SU-DHL-6 (cell line): Measurements from ENCODE around the gene RIPOR2.
A peak's percentile ranks its signal among the peaks of the same experiment; 100 is the strongest.

Experiments used
- EZH2phosphoT487 ChIP-seq: fragments of 200-600 bp; sonication (generic), shearing (Covaris generic); conservative IDR thresholded peaks from 2 replicates; pipeline ENCODE4 v1.6.1; 2018; ENCODE audit warnings: mild to moderate bottlenecking, antibody characterized with exemption, low read length, moderate library complexity, mixed read lengths
- TF ChIP-seq, protein P1 (sequence below): fragments of 200-600 bp; sonication (generic); IDR thresholded peaks from one replicate; pipeline ENCODE4 v1.5.1; 2017; ENCODE audit warnings: antibody characterized with exemption, mild to moderate bottlenecking, low read length, moderate library complexity; ENCODE audit not compliant: insufficient read depth, poor library complexity, severe bottlenecking

DNA sequence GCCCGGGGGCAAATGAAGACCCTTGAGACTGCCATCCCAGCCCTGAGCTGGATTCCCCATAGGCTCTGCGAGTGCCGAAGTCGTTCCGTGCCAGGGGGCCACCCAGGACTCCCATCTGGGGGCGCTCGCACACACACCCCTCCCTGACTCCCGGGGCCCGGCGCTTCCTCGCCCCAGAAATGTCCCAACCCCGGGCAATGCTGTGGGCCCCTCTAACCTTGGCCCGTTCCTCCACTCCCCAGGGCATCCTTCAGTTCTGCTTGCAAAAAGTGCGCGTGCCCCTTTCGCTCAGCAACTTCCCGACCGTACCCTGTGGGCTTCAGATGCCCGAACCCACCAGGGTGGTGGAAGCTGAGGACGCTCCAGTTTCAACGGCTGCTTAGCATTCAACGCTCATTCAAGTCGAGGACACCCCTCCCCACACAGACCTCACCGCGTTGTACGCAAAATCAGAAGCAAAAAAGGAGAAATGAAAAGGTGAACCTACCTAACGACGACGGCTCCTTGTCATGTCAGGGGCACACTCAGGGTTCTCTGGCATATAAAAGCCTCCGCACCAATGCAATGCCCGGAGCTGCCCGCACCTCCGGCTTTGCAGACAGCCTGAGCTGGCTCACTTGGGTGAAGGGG lies 25.3 kb downstream of the RIPOR2 start:
- TF ChIP-seq, protein P1, sequence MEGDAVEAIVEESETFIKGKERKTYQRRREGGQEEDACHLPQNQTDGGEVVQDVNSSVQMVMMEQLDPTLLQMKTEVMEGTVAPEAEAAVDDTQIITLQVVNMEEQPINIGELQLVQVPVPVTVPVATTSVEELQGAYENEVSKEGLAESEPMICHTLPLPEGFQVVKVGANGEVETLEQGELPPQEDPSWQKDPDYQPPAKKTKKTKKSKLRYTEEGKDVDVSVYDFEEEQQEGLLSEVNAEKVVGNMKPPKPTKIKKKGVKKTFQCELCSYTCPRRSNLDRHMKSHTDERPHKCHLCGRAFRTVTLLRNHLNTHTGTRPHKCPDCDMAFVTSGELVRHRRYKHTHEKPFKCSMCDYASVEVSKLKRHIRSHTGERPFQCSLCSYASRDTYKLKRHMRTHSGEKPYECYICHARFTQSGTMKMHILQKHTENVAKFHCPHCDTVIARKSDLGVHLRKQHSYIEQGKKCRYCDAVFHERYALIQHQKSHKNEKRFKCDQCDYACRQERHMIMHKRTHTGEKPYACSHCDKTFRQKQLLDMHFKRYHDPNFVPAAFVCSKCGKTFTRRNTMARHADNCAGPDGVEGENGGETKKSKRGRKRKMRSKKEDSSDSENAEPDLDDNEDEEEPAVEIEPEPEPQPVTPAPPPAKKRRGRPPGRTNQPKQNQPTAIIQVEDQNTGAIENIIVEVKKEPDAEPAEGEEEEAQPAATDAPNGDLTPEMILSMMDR = peak; percentile 75
- no peak for TF ChIP-seq EZH2phosphoT487
